ENCODE measurements around the gene ZNF410. TPM values are rescaled to one million over a fixed set of nuclear protein-coding genes. Genes with fewer than 3 reads are reported as not detected.
A peak's percentile ranks its signal among the peaks of the same experiment; 100 is the strongest.

ZNF410 gene
- total and polyA plus RNA-seq, 2 of the 13 experiments (the other 11 are each of a cell fraction or from before 2014, with no cell fraction given): 19.2 to 44.3 TPM

GRCh38 chr14:73886449-73887317, at the start of gene ZNF410 (continued):
- TF ChIP-seq CSRNP1 (CRISPR knock-in tag; IDR thresholded peaks at IDR 0.05): no peak
- TF ChIP-seq SP140L (CRISPR knock-in tag; IDR thresholded peaks at IDR 0.05; ENCODE audit: borderline replicate concordance): no peak; the same call in 1 of the 2 replicates
- TF ChIP-seq ZNF570 (CRISPR knock-in tag; IDR thresholded peaks at IDR 0.05; ENCODE audit: borderline replicate concordance): no peak
- peak; percentile 24; the same call in 1 of the 2 replicates for TF ChIP-seq ZNF235 (CRISPR knock-in tag; IDR thresholded peaks at IDR 0.05; ENCODE audit: borderline replicate concordance)
- TF ChIP-seq NCOA5 (CRISPR knock-in tag; IDR thresholded peaks at IDR 0.05): 0 out of 2 replicates have a peak, but pooled peaks have one; percentile 17
- TF ChIP-seq SIN3A (IDR thresholded peaks at IDR 0.05; ENCODE audit: borderline replicate concordance, low read depth, low read length): peak; percentile 72; the same call in 1 of the 2 replicates
- no peak for TF ChIP-seq ZNF354B (CRISPR knock-in tag; IDR thresholded peaks at IDR 0.05)
- peak; percentile 92 for TF ChIP-seq SAP130 (CRISPR knock-in tag; IDR thresholded peaks at IDR 0.05; ENCODE audit: low read depth)
- TF ChIP-seq SIN3B (IDR thresholded peaks at IDR 0.05; ENCODE audit: low read length): no peak
- peak; percentile 74; the same call in 1 of the 2 replicates for TF ChIP-seq ZNF776 (CRISPR knock-in tag; IDR thresholded peaks at IDR 0.05)
- peak; percentile 38; the same call in 1 of the 2 replicates for TF ChIP-seq RCOR2 (CRISPR knock-in tag; IDR thresholded peaks at IDR 0.05)
- TF ChIP-seq HNRNPL (IDR thresholded peaks at IDR 0.05; ENCODE audit: low read depth, low read length): peak; percentile 69; the same call in 1 of the 2 replicates
- TF ChIP-seq EHMT2 (IDR thresholded peaks at IDR 0.05; ENCODE audit: borderline replicate concordance, low read depth, low read length): no peak
- peak; percentile 66; the same call in 1 of the 2 replicates for TF ChIP-seq TBX2 (CRISPR knock-in tag; IDR thresholded peaks at IDR 0.05; ENCODE audit: borderline replicate concordance)
- TF ChIP-seq TFDP2 (CRISPR knock-in tag; IDR thresholded peaks at IDR 0.05): peak; percentile 93
- no peak for TF ChIP-seq GATA4 (IDR thresholded peaks at IDR 0.05; ENCODE audit: borderline replicate concordance, low read depth)
- TF ChIP-seq BRD4 (CRISPR knock-in tag; IDR thresholded peaks at IDR 0.05): no peak
- no peak; the same call in 1 of the 2 replicates for TF ChIP-seq HINFP (CRISPR knock-in tag; IDR thresholded peaks at IDR 0.05; ENCODE audit: low read depth)
- no peak for TF ChIP-seq NR2F2 (IDR thresholded peaks at IDR 0.05; ENCODE audit: borderline replicate concordance, low read depth)
- TF ChIP-seq YEATS4 (CRISPR knock-in tag; IDR thresholded peaks at IDR 0.05; ENCODE audit: borderline replicate concordance): peak; percentile 94
- TF ChIP-seq ARID5B (CRISPR knock-in tag; IDR thresholded peaks at IDR 0.05): peak; percentile 73
- TF ChIP-seq NFRKB (IDR thresholded peaks at IDR 0.05): no peak

Data from HepG2 (cell line).